PC-9 (cell line): ENCODE results near the gene MMP11.

Source experiments
- CTCF ChIP-seq: fragments of 200-600 bp; sonication (generic); conservative IDR thresholded peaks from 2 replicates; pipeline ENCODE4 v1.6.1; 2017; ENCODE audit warnings: mixed run types, antibody characterized with exemption, mild to moderate bottlenecking, moderate library complexity
- EZH2 ChIP-seq: fragments of 200-600 bp; sonication (generic); IDR thresholded peaks from 2 replicates; pipeline ENCODE4 v1.8.0; 2017; ENCODE audit warnings: antibody characterized with exemption, low read depth

- TF ChIP-seq CTCF, result no peak
- TF ChIP-seq EZH2, result no peak
Observed at GRCh38 chr22:23762842-23763578, 9.6 kb upstream of the MMP11 start, which contains the start of gene C22orf15.
